ENCODE data around the gene FMNL3.

DNA sequence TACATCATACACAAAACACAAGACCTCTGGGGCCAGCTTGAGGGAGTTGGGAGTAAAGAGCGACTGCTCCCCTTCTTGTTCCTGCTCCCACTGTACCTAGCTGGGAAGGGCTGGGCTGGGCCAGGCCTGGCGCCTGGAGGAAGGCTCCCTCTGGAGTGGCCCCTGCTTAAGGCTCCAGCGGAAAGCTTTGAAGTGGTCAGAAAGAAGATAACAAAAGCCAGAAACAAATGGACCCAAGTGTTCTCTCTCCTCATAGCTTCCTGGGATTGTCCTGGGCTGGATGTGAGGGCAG lies 58.5 kb downstream of the FMNL3 start:
- no peak for TF ChIP-seq ZNF274 (IDR thresholded peaks at IDR 0.05; ENCODE audit: low read depth, low read length)
- TF ChIP-seq SUZ12 (IDR thresholded peaks at IDR 0.05; ENCODE audit: extremely low read depth, insufficient read depth, insufficient read length) = no peak

Data from NT2/D1 (cell line).